NOMO-1 treated with dmso at 0.1 percent for 144 hours (cell line): Measurements from ENCODE around the gene OAS2.
"Not testable (repeated sequence)": the region's sequence is repeated elsewhere in the genome, so short reads cannot be mapped to it uniquely, and the experiment has no call there.

ENCODE experiments used
- DNase-seq: peaks from one replicate; lab custom pipeline; 2025; ENCODE audit not compliant: unreplicated experiment; lab: John Stamatoyannopoulos, UW

The OAS2 gene

DNA sequence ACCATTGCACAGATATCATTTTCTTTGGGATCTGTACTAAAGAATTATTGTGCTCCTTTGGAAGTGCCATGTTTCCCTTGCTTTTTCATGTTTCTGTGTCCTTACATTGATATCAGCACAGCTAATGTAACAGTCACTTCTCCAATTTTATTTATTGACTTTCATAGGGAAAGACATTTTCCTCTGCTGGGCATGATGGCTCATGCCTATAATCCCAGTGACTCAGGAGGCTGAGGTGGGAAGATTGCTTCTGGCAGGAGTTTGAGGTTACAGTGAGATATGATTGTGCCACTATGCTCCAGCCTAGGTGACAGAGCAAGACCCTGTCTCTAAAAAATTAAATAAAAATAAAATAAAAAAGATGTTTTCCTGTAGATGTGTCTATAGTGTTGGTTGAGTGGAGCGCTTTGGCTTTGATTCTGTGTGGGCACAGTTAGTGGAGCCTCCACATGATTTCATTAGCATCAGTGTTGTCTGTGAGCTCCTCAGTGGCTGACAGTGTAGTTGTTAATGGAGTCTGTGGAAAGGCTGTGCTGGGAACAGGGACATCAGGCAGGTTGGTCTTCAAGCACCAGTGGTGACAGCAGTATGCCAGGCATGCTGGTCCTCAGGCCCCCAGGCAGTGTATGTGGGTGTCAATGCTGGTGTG is 7.4 kb downstream of the OAS2 start:
- no peak for DNase-seq

GRCh38 chr12:112986291-112986800 is 8.0 kb downstream of the OAS2 start:
- no peak for DNase-seq

DNA sequence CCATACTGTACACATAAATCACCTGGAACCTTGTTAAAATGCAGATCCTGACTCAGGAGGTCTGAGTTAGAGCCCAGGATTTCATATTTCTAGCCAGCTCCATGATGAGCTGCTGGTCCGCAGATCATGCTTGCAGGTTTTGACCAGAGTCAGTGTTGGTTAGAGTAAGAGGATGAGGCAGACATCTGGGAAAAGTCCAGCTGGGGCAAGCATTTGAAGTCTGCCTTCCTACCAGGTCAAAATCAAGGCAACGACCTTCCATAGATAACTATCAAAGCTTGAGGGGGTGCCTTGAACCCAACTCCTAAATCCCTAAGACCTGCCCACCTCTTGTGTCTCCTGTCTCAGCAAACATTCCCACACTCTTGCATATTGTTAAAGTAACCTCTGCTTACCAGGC is 9.2 kb downstream of the OAS2 start:
- no peak for DNase-seq

DNA sequence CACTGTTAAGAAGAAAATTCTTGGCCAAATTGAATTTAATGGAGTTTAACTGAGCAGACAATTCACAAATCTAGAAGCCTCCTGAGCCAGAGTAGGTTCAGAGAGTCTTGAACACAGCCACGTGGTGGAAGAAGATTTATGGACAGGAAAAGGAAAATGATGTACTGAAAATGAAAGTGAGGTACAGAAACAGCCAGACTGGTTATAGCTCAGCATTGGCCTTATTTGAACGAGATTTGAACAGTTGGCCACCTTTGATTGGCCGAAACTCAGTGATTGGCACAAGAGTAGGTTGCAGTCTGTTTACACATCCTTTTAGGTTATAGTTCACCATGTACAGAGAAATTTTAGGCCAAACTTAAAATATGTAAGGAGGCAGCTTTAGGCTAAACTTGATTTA is 9.9 kb downstream of the OAS2 start:
- no peak for DNase-seq

- not testable (repeated sequence) for DNase-seq
Observed at GRCh38 chr12:112988823-112989385, 10.6 kb downstream of the OAS2 start.

- DNase-seq: no peak
Observed at GRCh38 chr12:112989806-112990205, 11.5 kb downstream of the OAS2 start.

- DNase-seq: peak; percentile 7
Observed at GRCh38 chr12:112992541-112993398, 14.5 kb downstream of the OAS2 start.

DNA sequence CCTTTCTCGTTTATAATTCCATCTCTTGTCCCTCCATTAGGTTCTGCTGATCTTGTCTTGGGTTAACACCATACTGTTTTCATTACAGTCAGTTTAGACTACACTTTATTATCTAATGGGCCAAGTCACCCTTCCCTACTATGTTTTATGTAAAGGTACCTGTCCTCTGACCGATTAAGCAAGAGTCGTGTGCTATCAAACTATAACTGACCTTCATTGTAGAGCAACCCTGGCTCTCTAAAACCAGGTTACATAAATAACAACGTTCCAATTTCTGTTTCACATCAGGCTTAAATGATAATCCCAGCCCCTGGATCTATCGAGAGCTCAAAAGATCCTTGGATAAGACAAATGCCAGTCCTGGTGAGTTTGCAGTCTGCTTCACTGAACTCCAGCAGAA is 16.7 kb downstream of the OAS2 start:
- DNase-seq: no peak

DNA sequence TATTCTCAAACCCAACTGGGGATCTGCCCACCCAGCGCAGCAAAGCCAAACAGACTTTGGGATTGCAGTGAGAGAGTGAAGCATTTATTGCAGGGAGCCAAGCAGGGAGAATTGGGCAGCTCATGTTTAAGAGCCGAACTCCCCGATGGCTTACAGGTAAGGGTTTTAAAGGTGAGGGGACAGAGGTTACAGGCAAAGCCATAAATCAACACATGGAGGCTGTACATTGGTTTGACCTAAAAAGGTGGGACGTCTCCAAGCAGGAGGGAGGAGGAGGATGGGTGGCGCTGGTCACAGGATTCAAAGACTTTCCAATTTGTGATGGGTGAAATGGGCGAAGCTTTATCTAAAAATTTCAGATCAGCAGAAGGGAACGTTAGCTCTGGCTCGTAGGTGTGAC is 18.2 kb downstream of the OAS2 start:
- no peak for DNase-seq

DNA sequence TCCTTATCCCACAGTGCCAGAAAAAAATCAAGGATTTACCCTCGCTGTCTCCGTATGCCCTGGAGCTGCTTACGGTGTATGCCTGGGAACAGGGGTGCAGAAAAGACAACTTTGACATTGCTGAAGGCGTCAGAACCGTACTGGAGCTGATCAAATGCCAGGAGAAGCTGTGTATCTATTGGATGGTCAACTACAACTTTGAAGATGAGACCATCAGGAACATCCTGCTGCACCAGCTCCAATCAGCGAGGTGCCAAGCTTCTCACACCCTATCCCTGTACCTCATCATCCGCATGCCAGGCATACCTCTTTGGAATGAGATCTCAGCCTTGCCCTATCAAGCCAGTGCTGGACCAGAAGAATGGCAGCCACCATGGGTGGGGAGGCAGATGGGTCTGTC is 19.2 kb downstream of the OAS2 start:
- no peak for DNase-seq

- DNase-seq: no peak
Observed at GRCh38 chr12:112998987-112999767, 20.9 kb downstream of the OAS2 start.

DNA sequence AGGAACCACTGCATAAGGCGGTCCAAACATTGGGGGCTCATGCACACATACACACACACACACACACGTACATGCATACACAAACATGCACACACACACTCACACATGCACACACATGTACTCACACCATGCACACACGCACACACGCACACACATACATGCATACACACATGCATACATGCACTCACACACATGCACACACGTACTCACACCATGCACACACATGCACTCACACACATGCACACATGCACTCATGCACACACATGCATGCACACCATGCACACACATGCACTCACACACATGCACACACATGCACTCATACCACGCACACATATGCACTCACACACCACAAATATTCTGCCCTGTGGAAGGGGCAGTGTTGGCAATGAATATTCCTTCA is 22.1 kb downstream of the OAS2 start:
- no peak for DNase-seq

DNA sequence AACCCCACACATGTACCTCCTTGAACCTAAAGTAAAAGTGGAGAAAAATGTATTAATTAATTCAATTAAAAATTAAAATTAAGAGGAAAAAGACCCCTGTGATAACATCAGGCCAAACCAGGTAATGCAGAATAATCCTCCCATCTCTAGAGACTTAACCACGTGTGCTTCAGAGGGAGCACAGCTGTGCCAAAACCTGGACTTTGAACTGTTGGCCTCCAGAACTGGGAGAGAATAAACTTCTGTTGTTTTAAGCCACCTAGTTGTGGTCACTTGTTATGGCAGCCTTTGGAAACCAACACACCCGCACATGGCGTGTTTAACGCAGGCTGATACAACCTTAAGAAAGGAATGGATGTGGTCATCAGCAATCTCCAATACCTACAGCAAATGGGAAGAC is 23.8 kb downstream of the OAS2 start:
- DNase-seq: no peak

DNA sequence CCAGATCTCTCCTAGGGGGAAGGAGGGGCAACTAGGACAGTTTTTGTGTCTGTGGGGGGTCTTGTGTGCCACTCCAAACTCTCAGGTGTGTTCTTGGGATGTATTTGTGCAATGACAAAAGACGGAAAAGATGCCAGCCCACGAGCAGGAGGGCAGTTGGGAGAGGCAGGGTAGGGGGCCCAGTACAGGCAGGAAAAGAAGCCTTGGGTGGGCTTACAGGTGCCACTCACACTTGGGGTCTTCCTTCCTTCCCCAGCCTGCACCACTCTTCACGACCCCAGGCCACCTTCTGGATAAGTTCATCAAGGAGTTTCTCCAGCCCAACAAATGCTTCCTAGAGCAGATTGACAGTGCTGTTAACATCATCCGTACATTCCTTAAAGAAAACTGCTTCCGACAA is 24.4 kb downstream of the OAS2 start:
- DNase-seq: no peak

GRCh38 chr12:113003636-113004035 is 25.3 kb downstream of the OAS2 start:
- DNase-seq: no peak

- no peak for DNase-seq
Observed at GRCh38 chr12:113005762-113006161, 27.4 kb downstream of the OAS2 start.

DNA sequence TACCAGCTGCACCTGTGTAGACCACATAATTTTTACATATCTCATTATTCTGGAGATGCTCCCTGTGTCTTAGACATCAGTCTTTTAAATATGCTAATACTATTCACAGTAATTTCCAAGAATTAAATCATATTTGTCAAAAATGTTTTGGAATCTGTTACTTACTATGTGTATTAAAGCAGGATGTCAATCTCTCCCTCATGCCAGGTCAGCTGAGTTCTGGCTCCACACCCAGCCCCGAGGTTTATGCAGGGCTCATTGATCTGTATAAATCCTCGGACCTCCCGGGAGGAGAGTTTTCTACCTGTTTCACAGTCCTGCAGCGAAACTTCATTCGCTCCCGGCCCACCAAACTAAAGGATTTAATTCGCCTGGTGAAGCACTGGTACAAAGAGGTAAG is 27.9 kb downstream of the OAS2 start:
- DNase-seq: no peak

DNA sequence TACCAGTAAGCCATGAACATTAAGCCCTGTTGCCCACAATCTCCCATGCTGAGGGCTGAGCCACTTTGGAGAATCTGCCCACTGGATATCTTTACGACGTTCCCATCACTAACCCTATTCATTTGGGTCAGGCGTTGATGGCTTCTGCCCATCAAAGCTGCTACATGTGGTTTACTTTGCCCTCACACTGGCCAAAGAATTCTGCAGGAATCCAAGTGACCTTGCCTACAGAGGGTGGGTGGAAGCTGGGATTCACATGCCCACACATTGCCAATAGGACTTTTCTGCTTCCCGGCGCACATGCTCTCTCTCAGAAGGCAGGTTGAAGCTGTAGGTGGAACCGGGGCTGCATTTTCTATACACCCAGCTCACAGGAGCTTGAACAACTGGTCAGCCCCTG is 28.3 kb downstream of the OAS2 start:
- DNase-seq: no peak

GRCh38 chr12:113007166-113007565 is 28.8 kb downstream of the OAS2 start:
- no peak for DNase-seq

- DNase-seq: no peak
Observed at GRCh38 chr12:113010701-113011100, 32.4 kb downstream of the OAS2 start.

DNA sequence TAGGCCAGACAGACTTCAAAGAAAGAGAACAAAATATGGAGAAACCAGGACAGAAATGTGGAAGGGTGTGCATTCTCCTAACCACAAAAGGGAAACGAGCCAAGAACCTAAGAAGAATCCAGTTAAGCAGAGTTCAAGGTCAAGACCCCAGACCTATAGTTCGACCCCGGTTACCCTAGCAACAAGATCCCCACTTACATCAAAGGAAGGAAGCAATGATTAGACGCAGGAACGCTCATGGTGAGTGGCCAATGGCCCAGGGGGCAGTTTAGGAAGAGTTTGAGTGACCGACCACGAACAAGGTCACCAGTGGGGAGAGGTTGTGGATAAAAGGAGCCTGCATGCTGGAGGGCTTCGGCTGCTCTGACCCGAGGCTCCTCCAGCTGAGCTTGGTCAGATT is 36.2 kb downstream of the OAS2 start:
- no peak for DNase-seq
